Mucosa of stomach (tissue), 1 donor: ENCODE results near the gene ADARB2.

ENCODE experiments used
- H3K27me3 ChIP-seq: one replicate; pipeline ENCODE4 v1.7.0; 2013; ENCODE audit warnings: mild to moderate bottlenecking, low read length; ENCODE audit not compliant: control insufficient read depth, insufficient read depth
- H3K36me3 ChIP-seq: one replicate; pipeline ENCODE4 v1.7.0; 2013; ENCODE audit warnings: low read length; ENCODE audit not compliant: control insufficient read depth, insufficient read depth
- H3K4me1 ChIP-seq: one replicate; pipeline ENCODE4 v1.7.0; 2013; ENCODE audit warnings: mild to moderate bottlenecking, low read length; ENCODE audit not compliant: control insufficient read depth, insufficient read depth
- H3K4me3 ChIP-seq: one replicate; pipeline ENCODE4 v1.7.0; 2013; ENCODE audit warnings: low read length
- H3K9ac ChIP-seq: one replicate; pipeline ENCODE4 v1.7.0; 2013; ENCODE audit warnings: mild to moderate bottlenecking, low read length, moderate library complexity
- H3K9me3 ChIP-seq: one replicate; pipeline ENCODE4 v1.7.0; 2013; ENCODE audit warnings: mild to moderate bottlenecking, low read length, moderate library complexity; ENCODE audit not compliant: control insufficient read depth
- donor health status: Pancreatic carcinoma.

Gene ADARB2

DNA sequence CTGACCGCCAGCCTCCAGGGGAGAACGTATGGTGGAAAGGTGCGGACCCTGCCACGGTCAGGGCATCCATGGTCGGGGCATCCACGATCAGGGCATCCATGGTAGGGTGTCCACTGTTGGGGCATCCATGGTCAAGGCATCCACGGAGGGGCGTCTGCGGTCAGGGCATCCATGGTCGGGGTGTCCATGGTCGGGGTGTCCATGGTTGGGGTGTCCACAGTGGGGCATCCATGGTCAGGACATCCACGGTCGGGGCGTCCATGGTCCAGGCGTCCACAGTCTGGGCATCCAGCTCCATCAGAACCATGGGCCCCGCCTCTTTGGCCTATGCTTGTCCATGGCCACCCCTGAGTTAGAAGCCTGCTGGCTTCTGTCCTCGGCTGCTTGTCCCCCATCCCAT, 148.1 kb downstream of the ADARB2 start:
- Histone ChIP-seq H3K9me3 (no peaks in the 10 kb centered on the region), H3K4me3 (no peak overlapping the region), H3K4me1 (no peaks in the 10 kb centered on the region), H3K36me3 (no peaks in the 10 kb centered on the region), H3K27me3 (no peaks in the 10 kb centered on the region), H3K9ac (no peak overlapping the region)

DNA sequence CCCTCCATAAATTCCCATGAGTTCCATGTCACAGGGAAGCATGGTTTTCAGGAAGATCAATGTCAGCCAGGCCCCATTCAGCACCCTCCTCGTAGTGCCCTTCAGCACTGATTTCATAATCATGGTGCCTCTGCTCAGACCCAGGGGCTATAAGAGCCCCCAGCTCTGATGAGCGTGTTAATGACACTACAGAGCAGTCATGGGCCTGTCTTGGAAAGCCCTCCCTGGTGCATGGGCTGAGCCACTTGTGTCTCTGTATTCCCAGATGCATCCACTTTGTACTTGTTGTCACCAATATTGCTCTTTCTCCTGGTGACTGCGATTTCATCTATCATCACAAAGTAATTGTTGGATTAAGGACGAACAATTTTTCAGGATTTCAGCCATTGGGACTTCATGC, 154.6 kb downstream of the ADARB2 start:
- Histone ChIP-seq H3K4me1 (no peaks in the 10 kb centered on the region), H3K27me3 (no peaks in the 10 kb centered on the region), H3K9ac (no peak overlapping the region), H3K4me3 (no peak overlapping the region), H3K9me3 (no peaks in the 10 kb centered on the region), H3K36me3 (no peaks in the 10 kb centered on the region)

- no peaks in the 10 kb centered on the region for H3K36me3 ChIP-seq
- H3K9ac ChIP-seq = no peak overlapping the region
- H3K9me3 ChIP-seq = no peaks in the 10 kb centered on the region
These were observed 156.1 kb downstream of the ADARB2 start for GRCh38 chr10:1581189-1581588.

DNA sequence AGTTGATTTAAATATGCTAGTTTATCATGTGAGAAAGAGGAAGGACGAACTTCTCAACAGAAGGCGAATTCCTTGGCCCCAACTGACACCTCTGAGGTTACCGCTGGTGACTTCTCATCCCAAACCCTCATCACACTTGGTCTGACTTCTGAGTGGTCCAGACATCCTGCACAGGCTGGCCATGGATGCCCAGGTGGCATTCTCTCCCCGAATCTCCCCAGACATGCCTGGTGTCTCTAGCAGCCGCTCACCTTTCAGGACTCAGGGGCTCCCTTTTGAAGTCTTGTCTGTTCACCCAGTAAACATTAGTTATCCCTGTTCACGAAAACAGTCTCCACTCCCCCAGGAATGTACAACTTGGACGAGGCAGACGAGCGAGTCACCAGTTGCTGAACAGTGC, 157.7 kb downstream of the ADARB2 start:
- Histone ChIP-seq H3K9ac (no peak overlapping the region), H3K4me1 (no peaks in the 10 kb centered on the region), H3K9me3 (no peaks in the 10 kb centered on the region), H3K36me3 (no peaks in the 10 kb centered on the region), H3K27me3 (no peaks in the 10 kb centered on the region), H3K4me3 (no peak overlapping the region)

More at GRCh38 chr10:1581189-1581588, 156.1 kb downstream of the ADARB2 start:
- no peaks in the 10 kb centered on the region for H3K4me1 ChIP-seq
- H3K27me3 ChIP-seq = no peaks in the 10 kb centered on the region
- H3K4me3 ChIP-seq = no peak overlapping the region

GRCh38 chr10:1579141-1579491, 158.2 kb downstream of the ADARB2 start:
- Histone ChIP-seq H3K9ac (no peak overlapping the region), H3K4me1 (no peaks in the 10 kb centered on the region)

GRCh38 chr10:1578392-1579140, 158.8 kb downstream of the ADARB2 start:
- H3K4me3 ChIP-seq = no peak overlapping the region
- no peaks in the 10 kb centered on the region for H3K36me3 ChIP-seq
- no peak overlapping the region for H3K9ac ChIP-seq
- no peaks in the 10 kb centered on the region for H3K4me1 ChIP-seq
- H3K27me3 ChIP-seq = no peaks in the 10 kb centered on the region
- no peaks in the 10 kb centered on the region for H3K9me3 ChIP-seq

More at GRCh38 chr10:1579141-1579491, 158.2 kb downstream of the ADARB2 start:
- H3K4me3 ChIP-seq = no peak overlapping the region
- H3K9me3 ChIP-seq = no peaks in the 10 kb centered on the region
- no peaks in the 10 kb centered on the region for H3K36me3 ChIP-seq
- H3K27me3 ChIP-seq = no peaks in the 10 kb centered on the region

GRCh38 chr10:1577945-1578344, 159.4 kb downstream of the ADARB2 start:
- Histone ChIP-seq H3K9me3 (no peaks in the 10 kb centered on the region), H3K36me3 (no peaks in the 10 kb centered on the region), H3K4me3 (no peak overlapping the region), H3K9ac (no peak overlapping the region), H3K4me1 (peaks cover under 1% of the 10 kb centered on the region), H3K27me3 (no peaks in the 10 kb centered on the region)

DNA sequence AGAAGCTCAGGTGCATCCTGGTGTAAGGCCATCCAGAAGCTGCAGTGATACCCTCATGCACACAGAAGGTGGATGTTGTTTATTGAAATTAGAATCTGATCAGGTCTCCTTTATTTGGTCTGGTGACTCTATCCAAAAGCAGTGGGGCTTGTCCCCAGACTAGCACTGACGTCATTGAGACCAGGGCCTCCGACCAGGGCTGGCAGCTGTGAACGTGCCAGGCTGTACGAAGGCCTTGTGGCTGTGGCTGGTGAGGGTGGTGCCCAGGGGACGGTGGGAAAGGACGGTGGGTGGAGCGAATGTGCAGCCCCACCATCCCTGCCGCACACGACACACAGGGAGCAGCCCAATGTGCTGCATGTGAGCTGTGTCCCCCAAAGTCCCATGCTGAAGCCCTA, 160.0 kb downstream of the ADARB2 start:
- Histone ChIP-seq H3K9me3 (no peaks in the 10 kb centered on the region), H3K9ac (no peak overlapping the region), H3K4me3 (no peak overlapping the region), H3K36me3 (no peaks in the 10 kb centered on the region), H3K27me3 (no peaks in the 10 kb centered on the region), H3K4me1 (peaks cover 6% of the 10 kb centered on the region)

- Histone ChIP-seq H3K4me1 (peaks cover 10% of the 10 kb centered on the region), H3K9ac (no peak overlapping the region), H3K27me3 (no peaks in the 10 kb centered on the region), H3K36me3 (no peaks in the 10 kb centered on the region), H3K9me3 (no peaks in the 10 kb centered on the region), H3K4me3 (no peak overlapping the region)
These were observed 160.6 kb downstream of the ADARB2 start for GRCh38 chr10:1576467-1577372.

GRCh38 chr10:1575481-1576244, 161.7 kb downstream of the ADARB2 start:
- Histone ChIP-seq H3K9ac (no peak overlapping the region), H3K36me3 (no peaks in the 10 kb centered on the region), H3K27me3 (no peaks in the 10 kb centered on the region), H3K4me1 (peaks cover 10% of the 10 kb centered on the region), H3K4me3 (no peak overlapping the region), H3K9me3 (no peaks in the 10 kb centered on the region)

DNA sequence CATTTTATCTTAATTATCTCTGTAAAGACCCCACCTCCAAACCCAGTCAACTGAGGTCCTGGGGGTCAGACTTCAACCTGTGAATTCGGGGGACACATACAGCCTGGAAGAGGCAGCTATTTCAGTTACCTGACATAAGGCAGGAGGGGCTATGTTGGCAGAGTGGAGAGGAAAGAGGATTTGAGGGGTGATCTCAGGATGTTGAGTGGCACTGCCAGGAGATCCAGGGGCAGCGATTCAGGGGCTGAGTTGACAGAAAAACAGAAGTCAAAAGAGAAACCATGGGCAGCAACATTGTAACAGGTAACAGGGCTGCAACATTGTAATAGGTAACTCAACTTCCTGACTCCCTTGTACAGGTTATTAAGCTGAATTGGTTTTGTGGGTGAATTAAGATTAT, 162.6 kb downstream of the ADARB2 start:
- no peak overlapping the region for H3K4me3 ChIP-seq
- peaks cover 10% of the 10 kb centered on the region for H3K4me1 ChIP-seq
- H3K9me3 ChIP-seq = no peaks in the 10 kb centered on the region
- no peak overlapping the region for H3K9ac ChIP-seq
- no peaks in the 10 kb centered on the region for H3K36me3 ChIP-seq
- H3K27me3 ChIP-seq = no peaks in the 10 kb centered on the region

GRCh38 chr10:1573981-1574380, 163.3 kb downstream of the ADARB2 start:
- Histone ChIP-seq H3K4me3 (no peak overlapping the region), H3K9me3 (no peaks in the 10 kb centered on the region), H3K36me3 (no peaks in the 10 kb centered on the region), H3K27me3 (no peaks in the 10 kb centered on the region), H3K9ac (no peak overlapping the region), H3K4me1 (peaks cover 10% of the 10 kb centered on the region)
